Epithelial cell of prostate (primary cell): ENCODE results near the gene RABGAP1L.
"Not testable (repeated sequence)": the region's sequence is repeated elsewhere in the genome, so short reads cannot be mapped to it uniquely, and the experiment has no call there.

Source experiments
- DNase-seq: peaks from one replicate; pipeline ENCODE4 v3.0.0-alpha.2; 2011; ENCODE audit warnings: low read depth, low spot score
- H3K27ac ChIP-seq: fragments of 450-650 bp; 2 replicates; pipeline ENCODE4 v1.5.1; 2017; ENCODE audit warnings: mild to moderate bottlenecking

RABGAP1L gene

GRCh38 chr1:174626031-174627025 is 467.0 kb downstream of the RABGAP1L start:
- no peak overlapping the region for H3K27ac ChIP-seq
- DNase-seq = peak; percentile 2

- DNase-seq = no peak
- H3K27ac ChIP-seq = no peak overlapping the region
Observed at GRCh38 chr1:174637487-174637886, 478.2 kb downstream of the RABGAP1L start.

- no peak for DNase-seq
- no peak overlapping the region for H3K27ac ChIP-seq
Observed at GRCh38 chr1:174639461-174639860, 480.1 kb downstream of the RABGAP1L start.

GRCh38 chr1:174640783-174641182 is 481.5 kb downstream of the RABGAP1L start:
- H3K27ac ChIP-seq = no peak overlapping the region
- DNase-seq = no peak

- DNase-seq = no peak
- H3K27ac ChIP-seq = no peak overlapping the region
Observed at GRCh38 chr1:174642393-174642792, 483.1 kb downstream of the RABGAP1L start.

GRCh38 chr1:174643206-174643605 is 483.9 kb downstream of the RABGAP1L start:
- no peak for DNase-seq
- H3K27ac ChIP-seq = no peak overlapping the region

GRCh38 chr1:174649572-174649971 is 490.3 kb downstream of the RABGAP1L start:
- H3K27ac ChIP-seq = not testable (repeated sequence)

GRCh38 chr1:174652569-174653280 is 493.4 kb downstream of the RABGAP1L start:
- no peak for DNase-seq
- no peak overlapping the region for H3K27ac ChIP-seq

More at GRCh38 chr1:174649572-174649971, 490.3 kb downstream of the RABGAP1L start:
- DNase-seq = not testable (repeated sequence)

- H3K27ac ChIP-seq = no peak overlapping the region
- no peak for DNase-seq
Observed at GRCh38 chr1:174654560-174654959, 495.2 kb downstream of the RABGAP1L start.

- H3K27ac ChIP-seq = no peak overlapping the region
- DNase-seq = peak; percentile 6
Observed at GRCh38 chr1:174656409-174657059, 497.2 kb downstream of the RABGAP1L start.

- DNase-seq = no peak
- H3K27ac ChIP-seq = no peak overlapping the region
Observed at GRCh38 chr1:174657411-174657810, 498.1 kb downstream of the RABGAP1L start.

GRCh38 chr1:174657893-174658292 is 498.6 kb downstream of the RABGAP1L start:
- DNase-seq = no peak

GRCh38 chr1:174659823-174660222 is 500.5 kb downstream of the RABGAP1L start:
- H3K27ac ChIP-seq = peak overlapping the region; percentile 51
- DNase-seq = peak; percentile 97

More at GRCh38 chr1:174657893-174658292, 498.6 kb downstream of the RABGAP1L start:
- H3K27ac ChIP-seq = no peak overlapping the region

GRCh38 chr1:174660476-174660875 is 501.2 kb downstream of the RABGAP1L start:
- no peak for DNase-seq

GRCh38 chr1:174663358-174663757 is 504.0 kb downstream of the RABGAP1L start:
- no peak overlapping the region for H3K27ac ChIP-seq
- DNase-seq = no peak

More at GRCh38 chr1:174660476-174660875, 501.2 kb downstream of the RABGAP1L start:
- H3K27ac ChIP-seq = peak overlapping the region; percentile 51

GRCh38 chr1:174666248-174666647 is 506.9 kb downstream of the RABGAP1L start:
- DNase-seq = no peak
- H3K27ac ChIP-seq = no peak overlapping the region

- no peak for DNase-seq
- H3K27ac ChIP-seq = no peak overlapping the region
Observed at GRCh38 chr1:174671826-174672225, 512.5 kb downstream of the RABGAP1L start.

- DNase-seq = no peak
- no peak overlapping the region for H3K27ac ChIP-seq
Observed at GRCh38 chr1:174676856-174677255, 517.5 kb downstream of the RABGAP1L start.

- no peak overlapping the region for H3K27ac ChIP-seq
- no peak for DNase-seq
Observed at GRCh38 chr1:174678657-174679056, 519.3 kb downstream of the RABGAP1L start.

GRCh38 chr1:174680101-174680500 is 520.8 kb downstream of the RABGAP1L start:
- no peak overlapping the region for H3K27ac ChIP-seq
- DNase-seq = no peak
